H1 (cell line): Measurements from ENCODE around the gene PTTG1IP. TPM values are rescaled to one million over a fixed set of nuclear protein-coding genes. Genes with fewer than 3 reads are reported as not detected.

Source experiments
- CTCF ChIA-PET: fragments of 300-600 bp; sonication (Branson Sonifier 250); formaldehyde crosslinking; loops from one replicate; lab custom pipeline; 2021; ENCODE audit not compliant: partially characterized antibody; lab: Charles Lee
- POLR2A ChIA-PET: fragments of 300-600 bp; sonication (Branson Sonifier 250); formaldehyde crosslinking; loops from one replicate; lab custom pipeline; 2021; ENCODE audit warnings: inconsistent platforms; ENCODE audit not compliant: partially characterized antibody; lab: Charles Lee
- DNase-seq, 2 experiments: peaks; one replicate each; pipeline versions ENCODE4 v3.0.0 to v3.0.0-alpha.2; 2010 to 2022; ENCODE audit warnings: low spot score in 2 of 2, low read depth in 1 of 2, mixed read lengths in 1 of 2
- FAIRE-seq: peaks from 2 replicates; lab custom pipeline; 2011; peaks lifted over from hg19 to GRCh38; lab: Jason Lieb, UNC
- H2AFZ ChIP-seq: 2 replicates; pipeline ENCODE4 v1.8.1; 2012; ENCODE audit warnings: low read length, inconsistent platforms
- H2AK5ac ChIP-seq: 2 replicates; pipeline ENCODE4 v1.6.1; 2013; ENCODE audit warnings: low read depth, low read length
- H2BK120ac ChIP-seq: replicated peaks from 2 replicates; pipeline ENCODE3; 2013; ENCODE audit warnings: low read depth, low read length, inconsistent platforms
- H2BK12ac ChIP-seq: 2 replicates; pipeline ENCODE4 v1.6.1; 2013; ENCODE audit warnings: low read depth, low read length
- H2BK15ac ChIP-seq: 2 replicates; pipeline ENCODE4 v1.6.1; 2013; ENCODE audit warnings: low read length
- H2BK20ac ChIP-seq: 2 replicates; pipeline ENCODE4 v1.6.1; 2013; ENCODE audit warnings: low read length
- H2BK5ac ChIP-seq: 2 replicates; pipeline ENCODE4 v1.6.1; 2013; ENCODE audit warnings: low read depth, low read length
- H3K14ac ChIP-seq: 2 replicates; pipeline ENCODE4 v1.6.1; 2013; ENCODE audit warnings: inconsistent platforms; ENCODE audit not compliant: insufficient read length
- H3K18ac ChIP-seq: 2 replicates; pipeline ENCODE4 v1.6.1; 2013; ENCODE audit warnings: low read length; ENCODE audit errors: extremely low read depth
- H3K23ac ChIP-seq: 2 replicates; pipeline ENCODE4 v1.6.1; 2013; ENCODE audit warnings: inconsistent platforms; ENCODE audit not compliant: insufficient read length
- H3K23me2 ChIP-seq: 2 replicates; pipeline ENCODE4 v1.6.1; 2013; ENCODE audit warnings: low read depth, low read length
- H3K27ac ChIP-seq: 2 replicates; pipeline ENCODE4 v1.6.1; 2011; ENCODE audit warnings: low read depth, low read length, inconsistent platforms
- H3K27me3 ChIP-seq, 4 experiments: replicated peaks in 1 of 4; 1 replicate in 1 of 4; 2 replicates in 3 of 4; pipeline versions ENCODE4 v1.6.1 to v1.8.1; 2011 to 2013; ENCODE audit warnings: low read length in 3 of 4, mild to moderate bottlenecking in 3 of 4, inconsistent platforms in 2 of 4, mixed read lengths in 2 of 4, moderate library complexity in 1 of 4; ENCODE audit not compliant: control insufficient read depth in 3 of 4, insufficient read depth in 3 of 4; ENCODE audit errors: extremely low read depth in 1 of 4
- H3K36me3 ChIP-seq, 4 experiments: 2 replicates each; pipeline versions ENCODE4 v1.6.1 to v1.8.1; 2011 to 2013; ENCODE audit warnings: mild to moderate bottlenecking in 4 of 4, low read length in 3 of 4, moderate library complexity in 2 of 4, control low read depth in 1 of 4, inconsistent platforms in 1 of 4; ENCODE audit not compliant: insufficient read depth in 4 of 4, control insufficient read depth in 2 of 4
- H3K4ac ChIP-seq: replicated peaks from 2 replicates; pipeline ENCODE3; 2013; ENCODE audit warnings: low read length, low read depth, mixed read lengths, inconsistent platforms; ENCODE audit not compliant: insufficient read length
- H3K4me1 ChIP-seq, 4 experiments: replicated peaks in 1 of 4; 1 replicate in 1 of 4; 2 replicates in 3 of 4; pipeline versions ENCODE4 v1.6.1 to v1.8.1; 2011 to 2013; ENCODE audit warnings: low read length in 3 of 4, inconsistent platforms in 2 of 4, mixed read lengths in 1 of 4; ENCODE audit not compliant: insufficient read depth in 4 of 4, control insufficient read depth in 3 of 4
- H3K4me2 ChIP-seq, 2 experiments: 2 replicates each; pipeline versions ENCODE4 v1.6.1 to v1.8.1; 2011 to 2013; ENCODE audit warnings: low read depth in 2 of 2, low read length in 2 of 2, control low read depth in 1 of 2, inconsistent platforms in 1 of 2, mild to moderate bottlenecking in 1 of 2; ENCODE audit not compliant: insufficient read depth in 1 of 2
- H3K4me3 ChIP-seq, 4 experiments: fragments of 200-600, 300-600 bp in 1 of 4; sonication (generic), shearing (Covaris generic), sonication (Bioruptor Twin) in 1 of 4; 2 replicates each; pipeline versions ENCODE4 v1.5.1 to v1.8.1; 2011 to 2016; ENCODE audit warnings: low read length in 4 of 4, low read depth in 3 of 4, control low read depth in 2 of 4, inconsistent platforms in 2 of 4, mild to moderate bottlenecking in 2 of 4, mixed read lengths in 1 of 4, moderate library complexity in 1 of 4; ENCODE audit not compliant: insufficient read depth in 2 of 4; ENCODE audit errors: extremely low read depth in 1 of 4
- H3K56ac ChIP-seq: replicated peaks from 2 replicates; pipeline ENCODE3; 2013; ENCODE audit warnings: low read depth, mild to moderate bottlenecking, mixed read lengths, low read length, inconsistent platforms; ENCODE audit not compliant: insufficient read length
- H3K79me1 ChIP-seq: 2 replicates; pipeline ENCODE4 v1.6.1; 2013; ENCODE audit warnings: low read depth, low read length, control low read depth
- H3K79me2 ChIP-seq, 2 experiments: 2 replicates each; pipeline versions ENCODE4 v1.6.1 to v1.8.1; 2012 to 2013; ENCODE audit warnings: low read length in 2 of 2, mild to moderate bottlenecking in 2 of 2, inconsistent platforms in 1 of 2; ENCODE audit not compliant: insufficient read depth in 2 of 2, control insufficient read depth in 1 of 2
- H3K9ac ChIP-seq, 4 experiments: replicated peaks in 1 of 4; 1 replicate in 1 of 4; 2 replicates in 3 of 4; pipeline versions ENCODE4 v1.6.1 to v1.8.1; 2011 to 2013; ENCODE audit warnings: low read depth in 3 of 4, low read length in 3 of 4, control low read depth in 2 of 4, mild to moderate bottlenecking in 2 of 4, moderate library complexity in 2 of 4, inconsistent platforms in 1 of 4; ENCODE audit errors: extremely low read depth in 1 of 4
- H3K9me3 ChIP-seq, 2 experiments: 2 replicates each; pipeline versions ENCODE4 v1.6.1 to v1.8.1; 2012 to 2013; ENCODE audit warnings: mild to moderate bottlenecking in 2 of 2, moderate library complexity in 2 of 2, control low read depth in 1 of 2, inconsistent platforms in 1 of 2, low read depth in 1 of 2, low read length in 1 of 2, mixed read lengths in 1 of 2; ENCODE audit not compliant: insufficient read depth in 2 of 2
- H4K20me1 ChIP-seq, 2 experiments: replicated peaks in 1 of 2; 2 replicates each; pipeline versions ENCODE3 to v1.8.1; 2011 to 2013; ENCODE audit warnings: inconsistent platforms in 2 of 2, low read length in 2 of 2, mild to moderate bottlenecking in 1 of 2; ENCODE audit not compliant: insufficient read depth in 2 of 2, control insufficient read depth in 1 of 2
- H4K5ac ChIP-seq: 2 replicates; pipeline ENCODE4 v1.6.1; 2013; ENCODE audit warnings: low read length, low read depth, mixed read lengths, inconsistent platforms; ENCODE audit not compliant: insufficient read length
- H4K8ac ChIP-seq: 2 replicates; pipeline ENCODE4 v1.8.0; 2013; ENCODE audit warnings: mild to moderate bottlenecking, moderate library complexity, low read length, inconsistent platforms; ENCODE audit not compliant: insufficient read depth; ENCODE audit errors: extremely low read depth
- H4K91ac ChIP-seq: replicated peaks from 2 replicates; pipeline ENCODE3; 2013; ENCODE audit warnings: low read length, mixed read lengths, inconsistent platforms; ENCODE audit not compliant: insufficient read length
- POU5F1 ChIP-seq: IDR thresholded peaks from 2 replicates; pipeline ENCODE4 v1.6.1; 2011; ENCODE audit warnings: low read depth, mild to moderate bottlenecking, low read length, moderate library complexity
- TBP ChIP-seq: IDR thresholded peaks from 2 replicates; pipeline ENCODE4 v1.6.1; 2011; ENCODE audit warnings: low read depth, low read length, improper control_type of control experiment
- YY1 ChIP-seq: IDR thresholded peaks from 2 replicates; pipeline ENCODE4 v1.6.1; 2011; ENCODE audit warnings: low read depth, mild to moderate bottlenecking, low read length
- WGBS, 2 experiments: shearing (Covaris generic) in 1 of 2; methylation state at CpG; one replicate each; pipeline versions ENCODE4 v1.1.6 to v1.1.7; 2013 to 2015; ENCODE audit warnings: low lambda C conversion rate in 2 of 2, mixed read lengths in 2 of 2, inconsistent platforms in 1 of 2, low coverage in 1 of 2, missing lambda C conversion rate in 1 of 2; ENCODE audit not compliant: insufficient replicate concordance in 2 of 2, insufficient coverage in 1 of 2, insufficient read length in 1 of 2; ENCODE audit errors: extremely low coverage in 1 of 2, missing lambda C conversion rate in 1 of 2; 5-methylcytosine and 5-hydroxymethylcytosine counted together
- polyA plus RNA-seq, 7 experiments: library from polyadenylated mRNA; depleted of rRNA in 3 of 7; stranded (reverse) in 5 of 7; unstranded in 2 of 7; fragments of >200 nt in 5 of 7; fragments of 200-250 nt in 2 of 7; gene quantifications; 1 replicate in 5 of 7; 2 replicates in 1 of 7; 4 replicates in 1 of 7; pipeline versions ENCODE4 v1.2.1 to v1.2.3, GENCODE V29; 2011 to 2013; ENCODE audit warnings: missing spikeins in 2 of 7, mixed read lengths in 2 of 7
- total RNA-seq: library from RNA; stranded (reverse); fragmentation: NEBNext Ultra II Directional; extraction: Animal tissue kit (Norgen Biotek cat#: 25700); gene quantifications from 2 replicates; pipeline ENCODE4 v1.2.1, GENCODE V29; 2021
- TF ChIP-seq, protein P1 (sequence below): IDR thresholded peaks from 2 replicates; pipeline ENCODE4 v1.6.1; 2011; ENCODE audit warnings: low read depth, mild to moderate bottlenecking, low read length; ENCODE audit not compliant: insufficient read depth

PTTG1IP gene
- total and polyA plus RNA-seq, 2 of the 8 experiments (the other 6 are each of a cell fraction or from before 2014, with no cell fraction given), result 90.8 to 130 TPM

GRCh38 chr21:44845418-44846223, 27.9 kb downstream of the PTTG1IP start:
- ChIA-PET POLR2A (interaction anchor here (0.6 to 2.3 kb wide), 4 partner anchors 15 to 847 kb away, joined by 3 to 5 read pairs (median 4); no protein-coding TSS in a partner anchor), CTCF (interaction anchor here (0.6 to 1.3 kb wide), 8 partner anchors 13 to 814 kb away, joined by 3 to 6 read pairs (median 3); partner anchors contain the start of gene PTTG1IP)
- DNase-seq (peak; percentile 61 to 90), FAIRE-seq (no peak)
- no peak overlapping the region for H4K91ac ChIP-seq
- peaks cover 3% of the 10 kb centered on the region; the same call in 1 of the 2 replicates for H3K23me2 ChIP-seq
- no peaks in the 10 kb centered on the region for H3K27me3 ChIP-seq
- WGBS, 2 experiments, result 26% methylated on average over 28 of the region's 34 CpGs; no CpG with 5 or more reads in 1 of the 2 experiments
- H3K14ac ChIP-seq, result no peak overlapping the region
- no peak overlapping the region for H2AFZ ChIP-seq
- H2BK20ac ChIP-seq, result peak overlapping the region; percentile 43; the same call in 1 of the 2 replicates
- peak overlapping the region; percentile 10 to 53 (median 24); a peak in 5 of 8 replicates for H3K4me3 ChIP-seq
- H3K23ac ChIP-seq, result no peak overlapping the region
- no peak overlapping the region for H3K18ac ChIP-seq
- no peak overlapping the region for H3K9ac ChIP-seq
- H3K4me2 ChIP-seq, result peak overlapping the region; percentile 40 to 57
- H2BK5ac ChIP-seq, result no peak overlapping the region
- no peak overlapping the region for H3K56ac ChIP-seq
- no peaks in the 10 kb centered on the region; a peak in 1 of 4 replicates for H3K9me3 ChIP-seq
- H2BK12ac ChIP-seq, result no peak overlapping the region; the same call in 1 of the 2 replicates
- no peak overlapping the region for H2BK15ac ChIP-seq
- no peak overlapping the region for H4K5ac ChIP-seq
- no peak overlapping the region for H2BK120ac ChIP-seq
- no peak overlapping the region for H3K4ac ChIP-seq
- H3K36me3 ChIP-seq, result peaks cover 8 to 17% (median 13%) of the 10 kb centered on the region in 4 experiments; a peak in 5 of 8 replicates
- no peak overlapping the region for H2AK5ac ChIP-seq
- peaks cover 0 to 16% (median 4%) of the 10 kb centered on the region in 4 experiments; a peak in 5 of 7 replicates for H3K4me1 ChIP-seq
- peaks cover 0 to 4% of the 10 kb centered on the region in 2 experiments for H4K20me1 ChIP-seq
- H3K27ac ChIP-seq, result no peak overlapping the region
- no peaks in the 10 kb centered on the region for H3K79me2 ChIP-seq
- peak overlapping the region; percentile 11; the same call in 1 of the 2 replicates for H4K8ac ChIP-seq
- H3K79me1 ChIP-seq, result no peaks in the 10 kb centered on the region
- TF ChIP-seq TBP (peak; percentile 90), POU5F1 (no peak), YY1 (0 out of 2 replicates have a peak, but pooled peaks have one; percentile 40)
- TF ChIP-seq, protein P1, sequence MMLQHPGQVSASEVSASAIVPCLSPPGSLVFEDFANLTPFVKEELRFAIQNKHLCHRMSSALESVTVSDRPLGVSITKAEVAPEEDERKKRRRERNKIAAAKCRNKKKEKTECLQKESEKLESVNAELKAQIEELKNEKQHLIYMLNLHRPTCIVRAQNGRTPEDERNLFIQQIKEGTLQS, result no peak
